HG03095 (cell line): Measurements from ENCODE around the gene ABLIM2.
"Not testable (repeated sequence)": the region's sequence is repeated elsewhere in the genome, so short reads cannot be mapped to it uniquely, and the experiment has no call there.

Source experiments
- ATAC-seq: cut with Tn5 transposase; IDR thresholded peaks from one replicate; pipeline ENCODE4 v1.9.1; 2021; ENCODE audit warnings: moderate library complexity; ENCODE audit not compliant: unreplicated experiment

ABLIM2 gene

DNA sequence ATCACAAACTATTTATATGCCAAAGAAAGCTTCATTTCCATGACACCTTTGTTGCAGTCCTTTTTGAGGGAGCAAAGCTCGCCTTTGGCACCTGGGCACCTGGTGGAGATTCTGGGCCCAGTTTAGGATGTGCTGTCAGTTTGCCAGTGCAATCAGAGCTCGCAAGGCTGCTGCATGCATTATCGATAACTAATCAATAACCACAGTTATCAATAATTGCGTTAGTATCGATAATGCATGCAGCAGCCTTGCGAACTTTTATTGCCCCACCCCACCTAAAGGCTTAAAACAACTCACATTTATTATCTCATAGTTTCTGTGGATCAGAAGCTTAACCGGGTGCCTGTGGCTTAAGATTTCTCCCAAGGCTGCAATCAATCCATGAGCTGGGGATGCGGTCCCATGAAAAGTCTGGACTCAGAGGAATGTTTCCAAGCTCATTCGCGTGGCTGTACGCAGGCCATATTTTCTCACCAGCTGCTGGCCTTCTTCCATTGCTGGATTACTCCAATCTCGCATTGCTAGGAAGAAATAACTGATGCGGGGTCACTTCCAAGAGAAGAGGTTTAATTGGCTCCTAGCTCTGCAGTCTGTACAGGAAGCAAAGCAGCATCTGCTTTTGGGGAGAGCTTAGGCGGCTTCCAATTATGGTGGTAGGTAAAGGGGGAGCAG, 212.8 kb downstream of the ABLIM2 start:
- ATAC-seq = no peak

DNA sequence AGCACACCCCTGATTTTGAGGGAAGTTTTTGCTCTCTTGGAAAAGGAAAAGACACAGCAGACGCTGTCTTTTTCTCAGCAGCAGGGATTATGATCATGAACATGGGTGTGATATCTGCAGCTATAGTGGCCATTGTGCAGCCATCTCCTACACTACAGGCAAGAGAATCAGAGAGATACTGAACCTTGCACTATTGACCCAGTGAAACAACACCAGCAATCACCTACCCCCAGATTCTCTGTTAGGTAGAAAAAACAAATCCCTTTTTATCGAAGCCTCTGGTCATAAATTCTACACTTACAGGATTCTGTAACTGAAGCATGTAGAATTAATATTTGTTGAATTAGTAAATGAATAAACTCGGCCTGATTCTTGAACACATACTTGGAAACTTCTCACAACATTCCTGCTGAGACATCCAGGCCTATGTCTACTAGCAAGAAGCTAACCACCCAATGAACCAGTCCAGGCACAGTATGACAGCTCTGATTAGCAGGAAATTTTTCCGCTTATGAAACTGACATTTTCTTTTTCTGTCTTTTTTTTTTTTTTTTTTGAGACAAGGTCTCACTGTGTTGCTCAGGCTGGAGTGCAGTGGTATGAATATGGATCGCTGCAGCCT, 213.9 kb downstream of the ABLIM2 start:
- ATAC-seq = no peak

DNA sequence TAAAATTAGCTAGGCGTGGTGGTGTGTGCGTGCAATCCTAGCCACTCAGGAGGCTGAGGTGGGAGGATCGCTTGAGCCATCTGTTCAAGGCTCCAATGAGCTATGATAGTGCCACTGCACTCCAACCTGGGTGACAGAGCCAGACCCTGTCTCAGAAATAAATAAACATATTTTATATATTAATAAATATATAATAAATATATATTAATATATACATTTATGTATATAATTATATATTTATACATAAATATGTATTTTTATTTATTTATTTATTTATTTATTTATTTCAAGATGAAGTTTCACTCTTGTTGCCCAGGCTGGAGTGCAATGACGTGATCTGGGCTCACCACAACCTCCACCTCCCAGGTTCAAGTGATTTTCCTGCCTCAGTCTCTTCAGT, 214.9 kb downstream of the ABLIM2 start:
- not testable (repeated sequence) for ATAC-seq

DNA sequence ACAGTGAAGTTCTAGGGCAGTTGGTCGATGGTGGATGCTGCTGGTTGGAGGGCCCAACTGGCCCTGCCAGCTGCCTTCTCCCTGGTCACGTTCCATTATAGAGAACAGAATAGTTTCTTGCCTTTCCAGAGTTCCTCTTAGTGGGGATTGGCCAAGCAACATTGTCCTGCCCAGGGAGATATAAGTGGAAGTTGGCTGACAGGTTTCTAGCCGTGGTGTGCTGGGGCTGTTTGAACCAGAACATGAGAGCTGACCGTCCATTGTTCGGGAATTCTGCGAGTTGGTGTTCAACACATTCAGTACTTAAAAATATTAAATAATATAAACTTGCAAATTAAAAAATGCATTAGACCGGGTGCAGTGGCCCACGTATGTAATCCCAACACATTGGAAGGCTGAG, 215.4 kb downstream of the ABLIM2 start:
- no peak for ATAC-seq

DNA sequence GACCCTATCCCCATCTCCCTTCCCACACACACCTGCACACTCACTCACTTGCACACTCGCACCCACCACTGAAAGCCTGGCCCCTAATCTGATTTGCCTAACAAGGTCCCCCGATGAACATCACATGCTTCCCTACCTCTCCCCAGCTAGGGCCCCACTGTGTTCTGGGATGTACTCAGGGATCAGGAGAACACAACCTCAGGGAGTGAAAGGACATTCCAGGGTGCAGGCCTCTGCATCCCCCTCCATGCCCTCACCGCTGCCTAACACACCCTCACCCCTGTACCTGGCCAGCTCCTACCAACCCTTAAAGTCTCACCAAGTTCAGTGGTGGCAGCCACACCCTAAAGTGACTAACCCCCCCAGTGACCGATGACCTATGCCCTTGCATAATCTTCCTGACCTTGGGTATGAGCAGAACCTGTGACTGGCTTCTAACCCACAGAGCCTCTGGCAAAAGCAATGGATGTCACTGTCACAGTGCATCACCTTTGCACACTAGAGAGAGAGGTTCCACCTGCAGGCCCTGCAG, 216.6 kb downstream of the ABLIM2 start:
- ATAC-seq = no peak

DNA sequence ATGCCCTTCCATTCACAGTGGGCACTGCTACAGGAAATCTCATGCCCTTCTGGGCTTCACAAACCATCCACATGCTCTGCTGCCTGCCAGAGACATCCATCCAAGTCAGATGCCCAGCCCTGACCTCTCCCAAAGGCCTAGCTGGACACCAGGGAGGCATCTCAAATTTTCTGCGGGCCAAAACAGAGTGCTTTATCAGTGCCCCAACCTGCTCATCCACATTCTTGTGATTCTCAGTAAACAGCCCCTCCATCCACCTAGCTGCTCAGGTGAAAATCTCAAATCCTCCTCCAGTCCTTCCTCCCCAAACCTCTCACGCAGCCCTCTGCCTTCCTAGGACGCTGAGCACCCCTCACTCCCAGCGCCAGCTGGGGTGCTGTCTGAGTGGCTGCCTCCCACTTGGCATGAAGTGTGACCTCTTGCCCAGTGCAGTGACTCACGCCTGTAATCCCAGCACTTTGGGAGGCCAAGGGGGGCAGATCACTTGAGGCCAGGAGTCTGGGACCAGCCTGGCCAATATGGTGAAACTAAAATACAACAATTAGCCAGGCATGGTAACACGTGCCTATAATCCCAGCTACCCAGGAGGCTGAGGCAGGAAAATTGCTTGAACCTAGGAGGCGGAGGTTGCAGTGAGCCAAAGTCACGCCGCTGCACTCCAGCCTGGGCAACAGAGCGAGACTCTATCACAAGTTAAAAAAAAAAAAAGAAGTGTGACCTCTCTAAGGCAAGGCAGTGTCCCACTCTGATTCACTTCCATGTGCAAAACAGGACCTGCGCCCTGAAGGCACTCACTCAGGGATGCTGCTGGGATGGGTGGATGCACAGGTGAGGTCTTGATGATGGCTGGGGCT, 217.3 kb downstream of the ABLIM2 start:
- no peak for ATAC-seq

DNA sequence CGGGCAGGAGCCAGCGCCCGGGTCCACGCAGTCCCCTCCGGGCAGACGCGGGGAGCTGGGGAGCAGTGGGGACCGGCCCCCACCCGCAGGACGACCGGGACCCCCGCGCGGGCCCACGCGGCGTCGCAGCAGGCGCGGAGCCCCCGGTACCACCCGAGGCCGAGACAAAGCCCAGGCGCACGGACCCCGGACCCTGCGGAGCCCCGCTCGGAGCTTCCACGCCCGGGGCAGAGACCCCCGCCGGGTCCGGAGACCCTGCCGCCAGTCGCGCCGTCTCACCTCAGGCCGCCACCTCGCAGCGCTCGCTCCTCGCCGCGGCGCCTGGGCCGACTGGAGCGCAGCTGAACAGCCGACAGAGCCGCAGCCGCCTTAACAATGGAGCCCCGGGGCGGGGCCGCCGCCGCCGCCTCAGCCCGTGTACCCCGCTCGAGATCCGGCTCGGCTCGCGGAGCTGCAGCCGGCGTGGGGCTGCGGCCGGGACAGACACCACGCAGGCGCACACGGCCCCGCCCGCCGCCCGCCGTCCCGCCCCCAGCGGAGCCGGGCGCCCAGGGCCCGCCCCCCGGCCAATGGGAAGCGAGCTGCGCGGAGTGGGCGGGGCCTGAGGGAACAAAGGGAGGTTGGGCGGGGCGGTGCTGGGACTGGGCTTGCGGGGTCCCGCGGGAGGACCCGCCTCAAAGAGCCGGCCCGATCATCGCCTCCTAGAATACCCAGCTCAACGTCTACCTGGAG, 219.1 kb downstream of the ABLIM2 start, which contains the start of gene AFAP1:
Gene AFAP1 (minus strand): TSS at position 485 of the 732 bp plus-strand sequence. CDS start 67,783 bp downstream, outside the sequence.
- ATAC-seq = peak; percentile 77

DNA sequence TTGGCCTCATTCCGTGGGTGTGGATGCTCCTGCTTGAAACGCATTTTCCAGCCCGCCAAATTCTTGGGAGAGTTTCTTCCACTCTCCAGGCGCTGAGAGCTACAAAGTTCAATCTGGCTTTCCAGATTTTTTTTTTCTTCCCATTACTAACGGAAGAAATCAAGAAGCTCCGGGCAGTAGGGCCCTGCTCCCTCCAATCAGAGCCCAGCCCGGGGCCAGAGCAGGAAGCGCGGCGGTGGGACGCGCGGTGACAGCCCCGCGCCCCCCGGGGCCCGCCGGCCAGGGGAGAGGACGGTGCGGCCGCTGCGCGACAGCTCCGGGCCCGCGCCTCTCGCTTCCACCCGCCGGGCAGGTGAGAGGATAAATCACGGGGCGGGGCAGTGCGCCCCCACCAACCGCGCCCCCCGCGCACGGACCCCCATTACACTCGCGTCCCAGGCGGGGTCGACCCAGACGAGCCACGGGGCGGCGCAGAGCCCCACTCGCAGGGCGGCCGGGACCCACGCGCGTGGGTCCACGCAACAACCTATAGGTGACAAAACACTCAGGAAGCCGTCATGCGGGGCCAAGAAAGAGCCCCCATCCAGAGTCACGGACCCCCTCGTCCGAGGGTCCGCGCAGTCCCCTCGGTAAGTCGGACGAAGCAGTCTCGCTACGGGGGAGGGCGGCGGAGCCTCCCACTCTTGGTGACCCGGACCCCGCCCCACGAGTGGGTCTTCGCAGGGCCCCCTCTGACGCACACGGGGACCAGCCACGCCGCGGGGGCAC, 219.8 kb downstream of the ABLIM2 start:
- ATAC-seq = no peak

DNA sequence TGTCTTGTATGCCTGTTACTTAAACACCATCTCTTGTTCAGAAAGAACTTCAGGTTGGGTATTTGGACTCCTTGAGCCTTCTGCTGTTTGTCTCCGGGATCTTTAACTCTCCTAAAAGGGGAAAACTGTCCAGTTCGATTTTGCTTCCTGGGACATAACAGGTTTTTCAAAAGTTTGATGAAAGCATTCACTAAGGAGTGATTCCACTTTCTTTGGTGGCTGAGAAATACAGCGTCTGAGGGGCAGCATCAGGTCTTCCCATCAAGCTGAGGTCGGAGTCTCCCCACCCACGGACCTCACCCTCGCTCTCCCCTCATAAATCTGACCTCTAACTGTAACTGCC, 220.4 kb downstream of the ABLIM2 start:
- no peak for ATAC-seq

DNA sequence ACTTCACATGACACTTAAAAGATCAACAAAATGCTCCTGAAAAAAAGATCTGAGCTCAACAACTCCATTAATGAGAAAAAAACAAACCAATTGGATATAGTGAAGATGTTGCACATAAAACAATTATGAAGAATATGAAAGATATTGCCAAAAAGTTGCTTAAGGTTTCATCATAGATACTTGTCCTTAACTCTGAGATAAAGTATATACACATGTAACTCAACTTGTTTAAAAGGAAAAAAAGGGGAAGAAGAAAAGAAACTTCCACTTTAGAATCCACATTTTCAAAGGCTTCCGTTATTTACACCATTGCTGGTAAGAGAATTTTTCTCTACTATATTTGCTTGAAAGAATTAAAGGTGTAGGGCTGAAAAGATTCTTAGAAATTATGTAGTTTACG, 221.6 kb downstream of the ABLIM2 start:
- no peak for ATAC-seq

DNA sequence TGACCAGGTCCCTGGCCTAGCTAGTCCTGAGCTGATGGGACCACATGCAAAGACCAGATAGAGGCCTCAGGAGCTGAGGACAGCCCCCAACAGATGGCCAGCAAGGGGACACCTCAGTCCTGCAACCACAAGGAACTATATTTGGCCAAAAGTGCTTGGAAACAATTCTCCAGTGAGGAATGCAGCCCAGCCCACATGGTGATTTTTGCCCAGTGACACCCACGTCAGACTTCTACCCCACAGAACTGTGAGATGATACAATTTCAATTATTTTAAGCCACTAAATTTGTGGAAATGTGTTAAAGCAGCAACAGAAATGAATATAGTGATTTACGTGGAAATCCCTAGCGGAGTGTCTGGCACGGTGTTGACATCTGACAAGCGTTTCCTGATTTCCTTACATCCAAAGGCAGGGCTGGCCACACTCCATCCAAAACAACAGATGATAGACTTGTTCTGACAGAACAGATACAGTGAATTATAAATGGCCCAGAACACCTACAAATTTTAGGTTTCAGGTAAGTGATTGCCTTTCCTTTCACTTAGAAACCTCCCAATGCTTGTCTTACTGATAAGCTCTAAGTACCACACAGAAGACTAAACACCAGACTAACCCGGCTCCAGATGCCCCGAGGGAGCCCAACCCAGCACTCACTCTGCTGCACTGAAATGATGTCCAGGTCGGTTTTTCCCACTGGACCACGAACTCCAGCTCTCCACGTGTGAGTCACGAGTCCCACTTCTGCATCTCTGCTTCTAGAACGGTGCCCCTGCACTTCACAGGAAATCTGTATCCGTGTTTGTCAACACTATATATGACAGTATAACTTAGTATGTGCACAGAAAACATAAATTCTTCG, 224.7 kb downstream of the ABLIM2 start:
- ATAC-seq = no peak

DNA sequence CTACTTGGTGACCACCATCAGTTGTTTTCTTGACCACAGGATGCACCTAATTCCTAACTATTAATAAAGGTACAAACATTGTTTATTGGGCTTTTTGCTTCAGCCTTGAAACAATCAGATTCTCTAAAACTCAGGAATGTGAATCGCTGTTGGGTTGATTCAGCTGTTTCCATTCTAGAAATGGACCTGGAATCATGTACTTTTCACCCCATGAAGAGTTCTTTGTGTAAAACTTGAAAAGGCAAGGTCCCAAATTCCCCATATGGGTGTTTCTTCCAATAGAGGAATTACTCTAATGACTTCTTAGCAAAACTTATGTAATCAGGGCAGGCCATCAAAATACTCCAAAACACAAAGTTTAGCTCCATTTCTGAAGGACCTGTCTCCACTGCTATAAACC, 226.3 kb downstream of the ABLIM2 start:
- ATAC-seq = no peak

DNA sequence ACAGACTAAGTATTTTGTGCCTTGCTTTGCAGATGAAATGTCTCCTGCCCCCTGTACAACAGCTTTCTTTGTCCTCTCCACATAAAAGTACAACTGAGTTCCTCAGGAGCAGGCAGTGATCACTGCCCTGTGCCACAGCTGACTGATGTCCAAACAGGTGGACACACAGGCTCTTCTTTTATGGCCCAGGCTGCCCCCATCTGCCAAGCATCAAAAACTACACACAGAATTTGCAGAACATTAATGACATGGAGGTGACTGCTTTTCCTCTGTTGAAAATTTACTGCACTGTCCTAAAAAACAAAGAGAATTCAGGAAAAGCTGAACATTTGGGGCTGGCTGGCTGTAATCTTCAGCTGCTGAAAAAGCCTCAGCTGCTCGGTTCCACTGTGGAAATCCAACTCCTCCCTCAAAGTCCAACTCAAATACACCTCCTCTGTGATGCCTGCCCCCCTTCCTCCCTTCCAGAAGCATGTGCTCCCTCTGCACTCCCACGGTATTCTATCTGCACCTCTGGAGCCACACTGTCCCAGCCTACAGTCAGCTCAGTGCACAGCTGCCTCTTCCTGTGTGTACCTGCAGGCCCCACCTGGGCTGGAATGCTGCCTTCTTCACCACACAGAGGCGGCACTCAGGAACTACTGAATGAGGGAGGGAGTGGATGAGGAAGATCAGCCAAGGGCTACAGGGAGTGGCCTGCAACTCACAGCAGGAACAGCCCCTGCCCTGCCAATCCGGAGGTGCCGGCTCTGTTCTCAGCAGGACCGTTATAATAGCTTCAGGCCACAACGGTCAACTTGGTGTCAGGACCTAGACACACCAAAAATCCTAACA, 229.3 kb downstream of the ABLIM2 start:
- ATAC-seq = no peak

DNA sequence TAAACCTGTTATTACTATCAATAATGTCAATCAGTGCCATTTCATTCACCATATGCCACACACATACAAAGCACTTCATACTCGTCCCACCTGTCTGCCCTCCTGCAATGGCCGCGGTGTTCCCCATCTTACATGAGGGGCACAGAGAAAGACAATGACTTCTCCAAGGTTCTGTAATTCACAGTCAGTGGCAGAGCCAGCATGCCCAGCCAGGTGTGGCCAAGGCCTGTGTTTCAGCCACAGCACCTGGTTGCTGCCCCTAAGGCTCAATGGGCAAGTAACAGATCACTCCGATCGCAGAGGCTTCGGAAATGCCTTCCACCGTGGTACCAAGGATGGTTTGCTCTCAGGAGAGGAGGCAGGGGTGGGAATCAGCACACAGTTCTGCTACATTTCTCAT, 229.9 kb downstream of the ABLIM2 start:
- ATAC-seq = no peak

DNA sequence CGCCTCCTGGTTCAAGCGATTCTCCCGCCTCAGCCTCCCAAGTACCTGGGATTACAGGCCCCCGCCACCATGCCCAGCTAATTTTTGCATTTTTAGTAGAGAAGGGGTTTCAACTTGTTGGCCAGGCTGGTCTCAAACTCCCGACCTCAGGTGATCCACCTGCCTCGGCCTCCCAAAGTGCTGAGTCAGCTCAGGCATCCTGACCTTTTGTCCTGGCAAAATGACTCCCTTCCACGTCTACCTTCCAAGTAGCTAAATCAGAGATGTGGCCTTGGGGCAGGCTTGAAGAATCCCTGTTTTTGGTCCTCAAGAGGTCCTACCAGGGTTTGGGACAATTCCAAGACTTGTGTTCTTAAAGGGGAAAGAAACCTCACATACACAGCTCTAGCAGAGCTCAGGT, 231.8 kb downstream of the ABLIM2 start:
- ATAC-seq = no peak

DNA sequence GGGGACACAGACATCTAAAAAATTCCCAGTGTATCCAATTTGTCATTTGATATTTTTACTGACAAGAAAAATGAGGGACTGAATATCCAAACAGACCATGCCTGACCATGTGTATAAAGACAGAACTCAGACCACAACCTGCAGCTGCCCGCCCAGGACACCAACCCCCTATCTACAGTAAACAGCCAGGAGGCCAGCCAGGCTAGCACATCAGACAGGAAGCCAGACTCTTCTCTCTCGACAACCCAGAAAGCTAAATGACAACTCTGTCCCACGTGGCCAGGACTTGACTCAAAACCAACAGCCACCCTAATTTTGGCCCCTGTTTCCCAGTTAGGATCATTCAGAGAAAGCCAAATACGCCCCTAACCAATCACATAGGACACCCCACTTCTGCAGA, 234.0 kb downstream of the ABLIM2 start:
- no peak for ATAC-seq

DNA sequence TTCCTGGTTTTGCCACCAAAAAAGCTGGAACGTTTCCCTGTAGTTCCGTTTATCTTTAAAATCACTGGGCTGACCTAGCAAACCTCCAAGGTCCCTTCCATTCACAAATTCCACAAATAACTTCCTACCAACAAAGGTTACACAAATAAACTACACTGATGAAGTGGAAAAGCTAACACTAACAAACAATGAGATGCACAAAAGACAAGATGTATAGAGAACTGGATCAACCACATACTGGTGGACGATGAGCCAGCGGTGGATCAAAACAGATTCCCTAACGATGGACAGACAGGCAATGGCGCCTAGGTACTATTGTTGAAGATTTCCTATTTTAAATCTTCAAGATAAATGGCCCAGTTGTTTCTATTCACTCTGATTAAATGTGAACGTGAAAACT, 234.4 kb downstream of the ABLIM2 start:
- no peak for ATAC-seq

DNA sequence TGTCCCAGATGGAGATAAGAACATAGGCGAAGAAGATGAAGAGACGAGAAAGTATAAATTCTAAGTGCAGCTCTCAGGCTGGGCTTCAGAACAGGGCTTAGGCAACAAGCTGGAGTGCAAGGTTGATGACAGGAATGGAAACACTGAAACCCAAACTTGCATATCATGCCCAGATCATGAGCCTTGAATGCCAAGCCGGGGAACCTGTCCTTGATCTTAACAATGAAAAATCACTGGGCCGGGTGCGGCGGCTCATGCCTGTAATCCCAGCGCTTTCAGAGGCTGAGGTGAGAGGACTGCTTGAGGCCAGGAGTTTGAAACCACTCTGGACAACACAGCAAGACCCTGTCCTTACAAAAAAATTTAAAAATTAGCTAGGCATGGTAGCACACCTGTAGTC, 236.1 kb downstream of the ABLIM2 start:
- ATAC-seq = no peak

DNA sequence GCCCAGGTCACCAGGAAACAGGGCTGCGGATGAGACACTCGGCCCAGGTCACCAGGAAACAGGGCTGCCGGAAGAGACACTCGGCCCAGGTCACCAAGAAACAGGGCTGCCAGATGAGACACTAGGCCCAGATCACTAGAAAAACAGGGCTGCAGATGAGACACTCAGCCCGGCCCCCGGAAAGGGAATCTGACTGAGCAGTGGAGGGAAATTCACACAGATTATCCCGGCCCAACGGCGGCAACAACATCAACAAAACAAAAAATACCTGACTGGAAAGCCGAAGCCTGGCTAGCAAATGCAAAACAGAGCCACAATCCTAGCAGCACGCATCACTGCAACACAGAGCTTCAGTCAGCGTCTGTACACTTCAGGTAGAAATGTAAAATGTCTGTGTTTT, 239.6 kb downstream of the ABLIM2 start:
- no peak for ATAC-seq
